ENCODE data around the gene MYO1F. TPM values are rescaled to one million over a fixed set of nuclear protein-coding genes. Genes with fewer than 3 reads are reported as not detected.

MYO1F gene
- total RNA-seq, 1 donor from 2014 or later = 7.4 TPM

DNA sequence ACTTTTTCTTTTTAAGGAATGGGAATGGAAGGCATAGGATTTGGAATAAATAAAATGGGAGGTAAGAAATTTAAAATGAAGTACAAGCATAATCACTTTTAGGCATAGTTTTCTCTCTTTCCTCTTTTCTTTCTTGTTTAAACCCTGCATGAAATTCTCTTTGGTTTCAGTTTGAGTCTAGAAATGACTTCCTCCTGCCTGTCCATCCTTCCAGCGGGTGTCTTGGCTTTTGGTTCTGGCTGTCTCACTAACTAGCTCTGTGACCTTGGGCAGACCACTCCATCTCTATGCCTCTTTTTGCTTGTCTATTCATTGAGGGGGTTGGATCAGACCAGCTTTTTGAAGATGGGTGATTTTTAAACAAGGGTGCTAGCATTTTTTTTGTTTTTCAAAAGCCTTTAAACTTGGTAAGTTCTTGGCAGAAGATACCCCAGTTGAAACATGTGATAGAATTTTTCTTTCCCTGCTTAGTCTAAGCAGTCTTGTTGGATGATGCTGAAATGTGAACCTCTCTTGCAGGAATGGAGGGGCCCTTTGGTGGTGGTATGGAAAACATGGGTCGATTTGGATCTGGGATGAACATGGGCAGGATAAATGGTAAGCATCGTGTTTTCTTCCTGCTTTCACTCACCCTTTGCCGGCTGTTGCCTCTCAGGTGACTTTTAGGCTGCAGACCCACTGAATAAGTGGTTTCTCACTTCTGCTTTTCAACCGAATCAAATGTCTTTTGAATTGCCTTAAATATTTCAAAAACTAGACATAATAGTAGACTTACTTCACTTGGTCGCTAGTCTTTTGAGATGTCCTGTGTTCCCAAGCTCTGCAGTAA, 103.4 kb downstream of the MYO1F start:
- Histone ChIP-seq H3K27me3 (ENCODE audit: low read depth) (no peaks in the 10 kb centered on the region), H3K4me1 (peaks cover 82% of the 10 kb centered on the region), H3K27ac (replicated peaks) (peak overlapping the region; percentile 78), H3K4me3 (no peak overlapping the region), H3K9me3 (replicated peaks) (no peaks in the 10 kb centered on the region), H3K36me3 (peaks cover 92% of the 10 kb centered on the region)
- TF ChIP-seq, protein P1, sequence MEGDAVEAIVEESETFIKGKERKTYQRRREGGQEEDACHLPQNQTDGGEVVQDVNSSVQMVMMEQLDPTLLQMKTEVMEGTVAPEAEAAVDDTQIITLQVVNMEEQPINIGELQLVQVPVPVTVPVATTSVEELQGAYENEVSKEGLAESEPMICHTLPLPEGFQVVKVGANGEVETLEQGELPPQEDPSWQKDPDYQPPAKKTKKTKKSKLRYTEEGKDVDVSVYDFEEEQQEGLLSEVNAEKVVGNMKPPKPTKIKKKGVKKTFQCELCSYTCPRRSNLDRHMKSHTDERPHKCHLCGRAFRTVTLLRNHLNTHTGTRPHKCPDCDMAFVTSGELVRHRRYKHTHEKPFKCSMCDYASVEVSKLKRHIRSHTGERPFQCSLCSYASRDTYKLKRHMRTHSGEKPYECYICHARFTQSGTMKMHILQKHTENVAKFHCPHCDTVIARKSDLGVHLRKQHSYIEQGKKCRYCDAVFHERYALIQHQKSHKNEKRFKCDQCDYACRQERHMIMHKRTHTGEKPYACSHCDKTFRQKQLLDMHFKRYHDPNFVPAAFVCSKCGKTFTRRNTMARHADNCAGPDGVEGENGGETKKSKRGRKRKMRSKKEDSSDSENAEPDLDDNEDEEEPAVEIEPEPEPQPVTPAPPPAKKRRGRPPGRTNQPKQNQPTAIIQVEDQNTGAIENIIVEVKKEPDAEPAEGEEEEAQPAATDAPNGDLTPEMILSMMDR (IDR thresholded peaks at IDR 0.05; ENCODE audit: borderline replicate concordance) = no peak
- DNase-seq = no peak
- intact Hi-C loops (cut with micrococcal nuclease) = no loop called here

Other genes starting within 250 kb of the MYO1F start
- 19.9 TPM for gene KANK3, start 234.2 kb downstream of the MYO1F start, total RNA-seq
- gene ANGPTL4, start 213.3 kb downstream of the MYO1F start, total RNA-seq = 8.4 TPM
- 157 TPM for gene RAB11B, start 187.1 kb downstream of the MYO1F start, total RNA-seq
- gene MARCHF2, start 164.1 kb downstream of the MYO1F start, total RNA-seq = 109 TPM
- 104 TPM for gene HNRNPM, start 132.5 kb downstream of the MYO1F start, total RNA-seq
- 0.36 TPM for gene PRAM1, start 74.8 kb downstream of the MYO1F start, total RNA-seq
- 17.0 TPM for gene ZNF414, start 63.3 kb downstream of the MYO1F start, total RNA-seq
- gene ADAMTS10, start 33.3 kb upstream of the MYO1F start, total RNA-seq = 11.5 TPM
- gene NFILZ, start 53.2 kb upstream of the MYO1F start, total RNA-seq = not detected
- gene ACTL9, start 121.4 kb upstream of the MYO1F start, total RNA-seq = not detected
- gene OR2Z1, start 144.2 kb upstream of the MYO1F start, total RNA-seq = not detected

Measured in left ventricle myocardium inferior (tissue), 1 donor.